RPMI8226 (cell line): Measurements from ENCODE around the gene PCYT2.
A peak's percentile ranks its signal among the peaks of the same experiment; 100 is the strongest.
"Not testable (repeated sequence)": the region's sequence is repeated elsewhere in the genome, so short reads cannot be mapped to it uniquely, and the experiment has no call there.

Experiments
- DNase-seq: peaks from one replicate; pipeline ENCODE4 v3.0.0-alpha.2; 2015

PCYT2 gene

DNA sequence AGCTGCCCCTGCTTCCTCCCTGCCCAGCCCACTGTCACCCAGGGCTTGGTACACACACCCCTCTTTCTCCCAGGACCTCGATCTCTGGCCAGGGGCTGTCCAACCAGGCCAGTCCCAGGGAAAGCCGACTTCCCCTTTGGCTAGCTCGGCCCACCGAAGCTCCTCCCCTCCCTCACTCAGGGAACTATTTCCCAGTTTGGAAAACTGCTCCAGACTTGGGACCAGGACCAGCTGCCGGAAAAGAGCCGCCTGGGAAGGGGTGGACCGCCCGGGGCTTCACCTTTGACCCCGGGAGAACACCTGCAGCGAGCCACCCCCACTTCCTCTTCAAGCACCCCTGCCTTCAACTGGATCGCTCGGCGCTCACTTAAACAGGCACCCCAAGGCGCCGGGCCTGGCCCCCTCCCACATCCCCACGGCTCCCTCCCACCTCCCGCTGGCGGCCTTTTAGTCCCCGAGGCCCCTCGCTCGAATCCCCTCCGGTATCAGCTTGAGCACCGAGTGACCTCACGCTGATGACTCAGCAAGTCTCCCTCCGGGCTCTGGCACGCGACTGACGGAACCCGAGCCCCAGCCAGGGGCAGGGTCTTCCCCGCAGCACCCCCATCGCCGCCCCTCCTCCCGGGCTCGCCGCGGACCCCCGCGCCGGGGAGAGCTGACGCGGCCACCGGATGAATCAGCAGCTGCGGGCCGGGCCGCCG, 15.4 kb upstream of the PCYT2 start:
- DNase-seq = peak; percentile 78

DNA sequence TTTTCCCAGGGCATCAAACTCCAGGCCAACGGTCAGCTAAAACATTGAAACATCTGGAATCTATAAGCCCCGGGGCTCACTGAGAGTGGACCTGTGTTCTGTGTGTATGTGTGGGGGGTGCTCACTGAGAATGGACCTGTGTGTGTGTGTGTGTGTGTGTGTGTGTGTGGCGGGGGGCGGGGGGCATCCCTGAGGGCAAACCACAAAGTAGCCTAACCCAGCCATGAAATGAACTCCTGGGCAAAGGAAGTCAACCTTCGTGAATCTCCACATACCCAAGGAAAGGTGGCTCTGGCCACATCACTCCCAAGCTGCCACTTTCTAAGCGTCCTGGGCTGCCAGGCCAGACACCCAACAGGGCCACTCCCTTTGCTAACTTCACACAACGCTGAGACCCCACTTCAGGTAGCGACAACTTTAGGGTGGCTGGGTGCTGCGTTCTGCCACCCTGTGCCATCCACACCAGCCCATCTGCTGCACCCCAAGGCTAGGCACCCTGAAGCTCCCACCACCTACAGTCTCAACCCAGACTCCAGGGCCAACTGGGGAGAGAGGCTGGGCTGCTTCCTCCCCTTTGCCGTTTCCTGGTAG, 14.8 kb upstream of the PCYT2 start:
- DNase-seq = peak; percentile 32

DNA sequence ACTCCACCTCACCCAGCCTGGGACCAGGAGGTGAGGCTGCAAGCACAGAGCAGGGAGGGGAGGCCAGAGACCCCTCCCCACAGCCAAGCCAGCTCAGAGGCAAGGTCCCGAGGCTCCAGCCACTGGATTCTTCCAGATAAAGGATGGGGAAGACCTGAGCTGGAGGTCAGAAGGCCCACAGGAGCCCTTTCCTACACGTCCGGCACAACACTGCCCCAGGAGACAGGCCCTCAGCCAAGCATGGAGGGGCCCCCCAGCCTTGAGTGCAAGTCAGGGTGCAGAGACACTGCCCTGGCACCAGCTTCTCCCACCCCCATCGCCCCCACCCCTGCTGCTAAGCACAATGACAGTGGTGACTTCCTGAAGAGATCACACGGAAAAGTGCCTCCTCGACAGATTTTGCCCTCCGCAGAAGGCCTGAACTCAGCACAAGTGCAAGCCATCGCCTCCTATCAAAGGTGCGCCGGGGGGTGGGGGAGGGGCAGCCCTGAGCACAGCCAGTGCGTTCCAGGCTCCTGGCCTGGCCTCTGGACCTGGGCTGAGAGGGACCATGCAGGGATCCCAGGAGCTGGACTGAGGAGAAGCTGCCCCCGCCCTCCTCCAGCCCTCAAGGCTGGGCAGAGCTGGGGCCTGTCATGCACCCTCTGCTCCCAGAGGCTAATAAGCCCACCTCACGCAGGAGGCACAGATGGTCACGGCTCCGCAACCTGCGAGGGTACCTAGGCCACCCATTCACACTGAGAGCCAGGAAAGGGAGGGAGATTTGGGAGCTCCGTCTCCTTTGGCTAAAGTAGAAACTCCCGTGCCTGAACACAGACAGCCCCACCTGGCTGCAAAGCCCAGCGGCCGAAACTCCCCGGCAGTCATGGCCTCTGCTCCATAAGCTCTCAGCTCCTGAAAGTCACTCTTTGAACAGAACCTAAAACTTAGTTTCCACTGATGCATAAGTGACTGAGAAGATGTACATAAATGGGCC, 13.6 kb upstream of the PCYT2 start:
- DNase-seq = peak; percentile 96

DNA sequence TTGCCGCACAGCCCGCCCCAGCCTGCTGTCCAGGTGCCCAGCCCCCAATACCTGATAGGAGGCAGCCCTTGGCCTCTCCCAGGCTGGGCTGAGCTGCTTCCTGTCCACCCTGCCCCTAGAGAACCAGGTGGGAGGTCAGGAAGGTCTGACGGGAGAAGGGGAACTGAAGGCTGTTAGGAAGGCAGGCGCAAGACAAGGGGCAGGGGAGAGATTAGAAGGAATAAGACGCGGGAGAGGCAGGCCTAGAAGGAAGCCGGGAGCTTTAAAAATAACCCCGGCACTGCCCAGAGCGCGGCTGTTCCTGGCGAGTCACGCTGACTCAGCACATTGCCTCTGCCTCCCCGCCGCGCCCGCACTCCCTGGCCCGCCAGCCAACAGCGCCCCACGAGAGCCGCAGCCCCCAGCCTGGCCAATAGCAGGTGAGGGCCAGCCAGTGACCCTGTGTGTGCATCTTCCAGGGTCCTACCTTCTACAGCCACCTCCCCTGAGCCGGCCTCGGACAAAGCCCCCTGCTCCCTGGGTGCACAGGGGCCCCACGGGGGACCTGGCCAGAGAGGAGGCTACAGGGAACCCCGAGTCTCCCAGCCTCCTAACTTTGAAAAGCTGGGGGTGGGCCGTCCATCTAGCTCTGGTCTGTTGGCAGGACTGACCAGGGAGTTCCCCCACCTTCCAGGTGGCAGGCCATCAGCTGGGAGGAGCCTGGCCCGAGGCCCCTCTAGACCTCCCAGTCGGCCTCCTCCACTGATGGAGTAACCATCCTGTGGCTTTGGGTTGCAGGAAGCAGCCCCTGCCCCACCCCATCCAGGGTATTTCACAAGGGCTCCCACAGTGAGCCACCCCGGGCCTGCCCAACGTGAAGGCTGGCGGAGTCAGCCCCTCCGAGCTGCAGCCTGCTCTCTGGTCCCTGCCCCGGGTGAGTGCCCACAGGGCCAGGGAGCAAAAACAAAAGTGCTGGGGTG, 12.4 kb upstream of the PCYT2 start:
- peak; percentile 86 for DNase-seq

DNA sequence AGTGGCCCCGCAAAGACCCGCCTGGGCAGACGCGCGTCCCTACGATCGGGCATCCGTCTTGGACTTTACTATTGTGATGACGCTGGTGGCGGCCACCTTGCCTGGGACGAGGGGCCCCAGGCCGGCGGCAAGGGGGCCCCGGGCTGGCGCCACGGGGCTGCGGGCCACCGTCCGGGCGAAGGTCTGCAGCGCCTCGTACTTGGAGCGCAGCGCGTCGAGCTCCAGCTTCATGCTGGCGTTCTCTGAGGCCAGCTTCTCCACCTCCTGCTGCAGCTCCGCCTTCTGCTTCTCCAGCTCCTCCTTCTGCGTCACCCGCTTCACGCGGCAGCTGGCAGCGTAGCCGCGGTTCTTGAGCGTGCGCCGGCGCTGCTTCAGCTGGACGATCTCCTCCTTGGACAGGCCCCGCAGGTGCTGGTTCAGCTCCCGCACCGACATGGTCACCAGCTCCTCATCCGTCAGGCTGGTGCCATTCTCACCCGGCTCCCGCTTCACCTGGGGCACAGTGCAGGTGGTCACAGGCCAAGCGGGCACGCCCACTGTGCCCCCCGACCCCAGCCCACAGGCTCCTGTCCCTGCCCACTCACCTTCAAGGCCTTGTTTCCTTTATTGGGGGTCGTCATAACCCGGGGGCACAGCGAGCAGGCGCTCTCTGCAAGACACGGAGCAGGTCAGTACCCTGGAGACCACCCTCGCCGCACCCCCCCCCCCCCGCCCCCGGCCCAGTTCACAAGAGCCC, 11.5 kb upstream of the PCYT2 start:
- no peak for DNase-seq

DNA sequence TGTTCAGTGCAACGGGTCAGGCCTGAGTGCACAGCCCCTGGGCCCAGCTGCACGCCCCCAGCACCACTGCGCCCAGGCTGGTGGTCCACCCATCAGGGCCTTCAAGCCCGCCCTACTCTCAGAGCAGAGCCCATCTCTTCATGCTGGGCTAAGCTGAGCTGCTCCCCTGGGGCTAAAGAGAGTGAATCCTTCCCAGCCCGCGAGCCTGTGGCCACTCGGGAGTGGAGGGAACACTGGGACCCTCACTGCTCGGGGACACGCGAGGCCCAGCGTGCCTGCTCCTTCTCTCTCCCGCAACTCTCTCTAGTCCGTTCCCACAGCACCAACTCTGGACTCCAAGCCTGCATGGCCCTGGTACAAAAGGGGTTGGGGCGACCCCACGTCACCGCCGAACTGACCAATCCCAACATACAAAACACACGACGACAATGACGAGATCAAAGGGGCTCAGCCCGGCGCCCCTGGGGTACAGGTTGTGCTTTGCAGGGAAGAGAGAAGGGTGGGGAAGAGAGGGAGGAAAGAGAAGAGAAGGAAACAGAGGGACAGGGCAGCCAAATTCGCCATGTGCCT, 10.9 kb upstream of the PCYT2 start:
- no peak for DNase-seq

DNA sequence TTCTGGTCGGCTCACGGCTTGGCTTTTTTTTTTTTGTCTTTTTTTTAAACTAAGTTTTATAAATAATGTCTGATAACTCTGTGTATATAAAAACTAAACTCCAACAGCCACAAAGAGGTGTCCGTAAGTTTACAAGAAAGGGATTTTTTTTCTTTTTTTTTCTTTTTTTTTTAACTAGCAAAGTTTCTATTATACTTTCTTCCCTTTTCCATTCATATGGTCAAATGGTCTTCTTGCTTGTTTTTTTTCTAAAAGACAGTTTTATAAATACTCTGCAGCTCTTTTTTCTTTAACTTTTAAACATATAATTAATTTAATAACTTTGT, 10.3 kb upstream of the PCYT2 start:
- no peak for DNase-seq

DNA sequence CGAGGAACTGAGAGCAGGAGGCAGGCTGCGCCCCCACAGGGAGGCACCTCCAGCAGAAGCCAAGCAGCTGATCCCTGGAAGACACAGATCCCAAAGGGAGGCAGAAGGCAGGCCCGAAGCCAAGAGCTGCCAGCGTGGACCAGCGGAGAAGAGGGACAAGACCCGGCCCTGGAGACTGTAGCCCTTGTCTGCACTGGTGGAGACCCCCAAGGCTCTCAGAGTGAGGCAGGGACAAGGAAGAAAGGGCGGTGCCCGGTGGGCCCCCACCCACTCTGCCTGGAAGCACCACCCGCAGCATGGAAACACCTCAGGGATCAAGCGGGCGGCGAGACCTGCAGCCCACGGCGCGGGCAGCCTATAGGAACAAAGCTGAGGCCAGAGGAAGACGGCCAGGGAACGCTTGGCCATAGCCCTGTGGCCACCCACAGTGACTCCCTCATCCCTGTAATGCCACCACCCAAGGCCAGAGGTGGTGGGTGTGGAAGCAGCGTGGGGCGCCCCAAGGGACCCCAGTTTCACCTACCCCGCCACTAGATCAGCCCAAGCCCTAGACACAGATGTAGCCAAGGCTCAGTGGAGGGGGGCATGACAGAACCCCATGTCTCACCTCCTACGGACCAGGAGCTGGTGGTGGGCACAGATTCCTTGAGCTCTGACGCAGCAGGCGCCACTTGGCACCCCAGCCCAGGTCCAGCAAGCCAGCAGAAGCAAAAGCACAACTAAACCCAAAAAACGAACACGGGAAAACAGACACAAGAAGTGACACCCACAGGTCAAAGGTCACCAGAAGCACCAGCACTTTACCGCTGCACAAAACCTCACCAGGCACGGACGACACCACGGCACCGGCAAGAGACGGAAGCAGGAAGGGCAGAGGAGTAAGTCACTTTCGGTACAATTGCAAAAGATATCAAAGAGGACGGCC, 9.7 kb upstream of the PCYT2 start:
- no peak for DNase-seq

DNA sequence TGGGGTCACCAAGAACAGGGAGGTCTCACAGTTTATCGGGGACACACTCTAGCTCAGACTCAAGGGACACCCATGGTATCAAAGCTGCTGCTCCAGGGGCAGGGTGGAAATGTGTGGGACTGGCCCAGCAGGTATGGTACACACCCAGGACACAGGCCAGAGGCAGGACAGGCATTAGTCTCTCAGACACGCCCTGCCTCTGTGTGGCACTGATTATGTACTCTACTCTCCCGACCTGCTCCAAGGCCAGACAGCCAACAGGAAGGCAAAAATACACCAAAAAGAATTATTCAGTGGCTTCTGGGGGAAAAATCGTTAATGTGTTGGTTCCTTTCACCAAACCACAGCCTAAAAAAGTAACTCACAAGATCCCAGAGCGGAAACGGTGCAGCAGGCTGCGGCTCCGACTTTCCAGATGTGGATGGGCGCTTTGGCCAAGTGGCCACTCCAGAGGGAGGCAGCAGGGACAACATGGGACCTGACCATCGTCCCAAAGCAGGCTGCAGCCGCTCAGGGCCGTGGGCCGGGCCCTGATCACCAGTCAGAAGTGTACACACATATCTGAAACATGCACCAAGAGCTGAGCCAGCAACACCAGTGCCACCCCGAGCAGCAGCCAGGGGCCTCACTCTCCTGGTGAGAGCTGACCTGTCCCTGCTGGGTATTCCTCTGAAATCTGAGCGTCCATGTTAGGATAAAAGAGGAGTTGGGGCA, 7.8 kb upstream of the PCYT2 start:
- DNase-seq = no peak

DNA sequence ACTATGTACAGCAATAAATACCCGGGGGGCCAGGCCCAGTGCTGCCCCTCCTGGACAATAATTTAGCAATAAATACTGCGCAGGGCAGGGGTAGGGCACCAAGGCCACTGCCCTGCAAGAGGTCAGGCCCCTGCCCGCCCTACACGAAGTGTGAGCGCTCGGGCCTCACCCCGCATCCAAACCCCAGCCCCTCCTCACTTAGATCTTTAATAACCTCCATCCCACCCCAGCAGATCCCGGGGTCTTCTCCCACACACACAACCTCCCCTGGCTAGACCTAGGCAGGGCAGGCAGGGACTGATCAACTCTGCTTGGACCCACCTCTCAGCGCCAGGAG, 7.1 kb upstream of the PCYT2 start:
- DNase-seq = not testable (repeated sequence)

DNA sequence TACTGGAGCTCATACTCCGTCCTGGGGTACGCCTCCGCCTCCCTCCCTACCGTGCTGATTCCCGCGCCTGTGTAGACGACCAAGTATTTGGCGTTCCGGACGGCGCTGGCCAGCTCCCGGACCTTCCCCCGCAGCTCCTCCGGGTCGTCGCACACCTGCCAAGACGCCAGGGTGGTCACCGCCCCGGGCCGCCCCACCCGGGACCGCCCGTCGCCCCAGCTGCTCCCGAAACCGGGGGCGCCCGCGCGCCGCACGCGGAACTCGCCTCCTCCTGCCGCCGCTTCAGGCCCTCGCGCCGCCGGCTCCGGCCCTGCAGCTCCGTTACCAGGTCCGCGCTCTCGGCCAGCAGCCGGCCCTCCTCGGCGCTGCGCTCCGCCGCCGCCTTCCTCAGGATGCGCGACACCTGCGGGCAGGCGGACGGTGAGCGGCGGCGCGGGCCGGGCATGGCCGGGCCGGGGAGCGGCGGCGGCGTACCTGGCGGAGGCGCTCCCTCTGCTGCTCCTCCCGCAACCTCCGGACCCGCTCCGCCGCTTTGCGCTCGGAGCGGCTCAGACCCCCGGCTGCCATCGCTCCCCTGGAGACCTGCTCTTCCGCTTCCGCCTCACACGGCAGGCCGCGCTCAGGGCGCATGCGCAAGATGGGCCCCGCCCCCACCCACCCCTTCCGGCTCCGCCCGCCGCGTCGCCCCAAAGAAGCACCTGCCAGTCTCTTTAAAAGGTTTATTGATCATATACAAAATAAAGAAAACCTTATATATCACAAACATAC, 6.5 kb upstream of the PCYT2 start, which contains the start of gene SIRT7:
TSS of gene SIRT7 (minus strand) at position 612 of the 768 bp plus-strand sequence. CDS start at position 567, 45 bp downstream.
- DNase-seq = peak; percentile 89

DNA sequence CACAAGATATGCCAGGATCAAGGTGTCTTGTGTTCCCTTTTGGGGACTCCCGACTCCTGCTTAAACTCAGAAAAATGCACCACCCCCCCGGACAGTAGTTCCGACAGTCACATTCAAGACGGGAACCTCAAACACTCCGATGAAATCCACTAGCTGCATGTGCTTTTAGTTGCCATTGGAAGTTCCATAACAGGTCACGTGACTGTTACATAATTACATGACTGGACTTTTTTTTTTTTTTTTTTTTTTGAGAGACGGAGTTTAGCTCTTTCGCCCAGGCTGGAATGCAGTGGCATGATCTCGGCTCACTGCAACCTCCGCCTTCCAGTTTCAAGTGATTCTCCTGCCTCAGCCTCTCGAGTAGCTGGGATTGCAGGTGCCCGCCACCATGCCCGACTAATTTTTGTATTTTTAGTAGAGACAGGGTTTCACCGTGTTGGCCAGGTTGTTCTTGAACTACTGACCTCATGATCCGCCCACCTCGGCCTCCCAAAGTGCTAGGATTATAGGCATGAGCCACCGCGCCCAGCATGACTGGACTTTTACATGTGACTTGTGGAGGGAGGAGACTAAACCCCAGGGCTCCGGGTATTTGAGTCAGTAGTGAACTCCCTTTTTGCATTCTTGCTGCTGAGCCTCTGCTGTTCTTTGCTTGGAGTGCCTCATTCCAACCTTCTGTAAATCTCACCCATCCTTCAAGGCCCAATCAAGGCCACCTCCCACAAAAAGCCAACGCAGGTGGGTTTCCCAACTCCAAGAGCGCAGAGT, 5.2 kb upstream of the PCYT2 start:
- DNase-seq = no peak

DNA sequence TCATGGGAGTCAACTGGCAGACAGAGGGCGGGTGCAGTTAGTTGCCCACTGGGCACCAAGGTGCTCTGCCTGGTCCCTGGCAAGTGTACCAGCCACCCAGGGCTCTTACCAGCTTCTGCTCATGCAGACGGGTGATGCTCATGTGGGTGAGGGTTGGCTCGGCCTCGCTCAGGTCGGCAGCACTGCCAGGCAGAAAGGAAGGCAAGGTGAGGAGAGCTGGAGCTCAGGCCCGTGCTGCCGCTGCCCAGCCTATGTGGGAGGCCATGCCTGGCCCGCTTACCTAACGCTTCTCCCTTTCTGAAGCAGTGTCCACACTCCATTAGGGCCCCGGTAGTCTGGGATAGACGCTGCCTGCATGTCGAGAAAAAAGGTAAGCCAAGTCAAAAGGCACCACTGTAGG, 4.1 kb upstream of the PCYT2 start:
- no peak for DNase-seq

DNA sequence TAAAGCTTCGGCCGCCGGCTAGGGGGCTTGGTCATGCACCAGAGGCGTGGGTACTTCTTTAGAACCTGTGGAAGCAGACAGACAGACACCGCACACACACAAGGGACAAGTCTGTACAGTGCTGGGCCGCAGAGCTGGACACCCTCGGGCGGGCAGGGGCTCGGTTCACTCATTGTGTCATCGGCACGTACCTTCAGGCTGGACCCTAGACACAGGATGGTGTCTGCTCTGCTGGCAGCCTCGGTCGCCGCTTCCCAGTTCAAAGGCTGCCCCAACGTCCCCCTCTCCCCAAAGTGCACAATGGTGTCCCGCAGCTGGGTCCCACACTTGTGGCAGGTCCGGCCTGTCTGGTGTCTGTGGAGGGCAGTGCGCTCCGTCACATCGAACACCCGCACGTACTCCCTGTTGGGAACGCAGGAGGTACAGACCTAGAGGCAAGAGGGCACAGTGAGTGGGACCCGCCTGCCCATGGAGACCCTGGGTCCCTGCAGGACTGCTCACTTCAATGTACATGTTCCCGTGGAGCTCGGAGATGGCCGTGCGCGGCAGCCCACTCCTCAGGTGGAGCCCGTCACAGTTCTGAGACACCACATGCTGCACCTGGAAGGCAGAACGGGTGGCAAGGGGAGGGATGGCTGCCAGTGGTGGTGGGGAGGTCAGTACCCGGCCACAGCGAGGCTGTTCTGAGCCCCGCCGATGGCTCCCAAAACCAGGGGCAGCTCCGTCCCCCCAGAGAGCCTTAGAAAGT, 3.1 kb upstream of the PCYT2 start:
- no peak for DNase-seq

DNA sequence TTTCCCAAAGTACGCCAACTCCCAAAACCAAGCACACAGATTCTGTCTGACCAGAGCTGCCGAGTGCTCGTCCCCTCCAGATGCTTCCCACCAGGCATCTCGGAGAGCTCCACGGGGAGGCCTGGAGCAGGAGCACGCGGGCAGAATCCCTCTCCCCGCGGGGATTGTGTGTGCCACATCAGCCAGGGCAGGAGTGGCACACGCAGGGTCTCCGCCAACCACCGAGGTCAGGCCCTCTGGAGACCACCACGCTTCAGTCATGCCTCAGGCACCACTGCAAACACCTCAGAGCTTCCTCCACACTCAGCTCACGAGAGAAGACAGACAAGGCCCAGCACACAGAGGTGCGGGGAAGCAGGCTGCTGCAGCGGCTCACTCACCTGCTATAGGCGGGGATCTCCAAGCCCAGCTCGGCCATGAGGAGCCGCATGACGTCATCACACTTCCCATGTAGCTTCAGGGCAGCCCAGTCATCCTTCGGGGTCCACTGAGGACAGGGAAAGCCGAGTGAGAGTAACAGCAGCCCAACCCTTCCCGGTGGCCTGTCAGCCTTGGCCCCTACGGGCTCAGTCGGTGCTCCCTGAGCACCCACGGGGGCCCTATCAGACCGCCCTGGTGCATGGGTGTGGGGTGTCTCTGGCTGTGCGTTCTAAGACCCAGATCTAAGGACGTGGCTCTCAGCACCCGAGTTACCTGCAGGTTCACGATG, 2.3 kb upstream of the PCYT2 start:
- DNase-seq = no peak

DNA sequence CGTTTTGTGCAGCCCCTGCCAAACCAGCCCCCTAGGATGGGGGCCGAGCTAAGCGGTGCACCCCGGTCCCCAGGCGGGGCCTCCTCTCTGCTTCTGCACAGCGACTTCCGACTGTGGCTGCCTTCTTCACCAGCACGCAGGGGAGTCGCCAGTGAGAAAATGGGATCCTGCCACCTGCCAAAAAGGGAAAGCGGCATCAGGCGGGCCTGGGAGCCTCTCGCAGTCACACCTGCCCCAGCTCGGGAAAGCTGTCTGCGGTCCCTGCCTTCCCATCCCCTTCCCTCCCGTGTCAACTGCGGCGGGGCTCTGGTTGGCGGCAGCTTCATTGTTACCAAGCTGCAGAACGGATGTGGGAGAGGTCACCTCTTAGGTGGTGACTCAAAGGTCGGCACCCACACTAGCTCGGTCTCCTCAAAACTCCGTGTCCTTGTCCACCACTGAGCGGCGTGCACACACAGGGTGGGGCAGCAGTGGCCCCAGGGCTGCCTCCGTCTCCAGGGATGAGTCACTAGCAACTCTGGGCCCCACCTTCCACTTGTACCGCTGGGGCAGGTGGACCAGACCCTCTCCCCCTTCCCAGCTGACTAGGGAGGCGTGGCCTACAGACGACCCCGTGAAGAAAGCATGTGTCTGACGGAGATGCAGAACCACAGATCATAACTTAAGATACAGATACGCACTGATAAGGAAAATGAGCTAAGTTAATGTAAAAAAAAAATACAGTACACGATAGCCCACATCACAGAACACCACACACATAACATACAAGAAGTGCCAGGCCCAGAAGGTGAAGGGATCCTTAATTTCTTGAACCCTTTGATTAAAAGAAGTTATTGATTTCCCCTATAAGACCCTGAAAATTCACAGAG, 1.5 kb upstream of the PCYT2 start:
- no peak for DNase-seq
